Fibroblast of lung (primary cell): ENCODE results near the gene AGBL1. TPM values are rescaled to one million over a fixed set of nuclear protein-coding genes. Genes with fewer than 3 reads are reported as not detected.

Experiments used
- DNase-seq, 2 donors: peaks; one replicate each; pipeline versions ENCODE4 v3.0.0 to v3.0.0-alpha.2; 2010; ENCODE audit warnings: low read depth in 2 of 2
- H2AFZ ChIP-seq: 2 replicates; pipeline ENCODE4 v1.5.1; 2012; ENCODE audit warnings: low read length, control low read depth, inconsistent platforms
- H3K27ac ChIP-seq: 2 replicates; pipeline ENCODE4 v1.5.1; 2011; ENCODE audit warnings: low read length, control low read depth; ENCODE audit not compliant: insufficient read depth
- H3K27me3 ChIP-seq: 2 replicates; pipeline ENCODE4 v1.5.1; 2011; ENCODE audit warnings: mild to moderate bottlenecking, low read length; ENCODE audit not compliant: control insufficient read depth, insufficient read depth
- H3K36me3 ChIP-seq: 2 replicates; pipeline ENCODE4 v1.5.1; 2011; ENCODE audit warnings: low read length; ENCODE audit not compliant: control insufficient read depth, insufficient read depth
- H3K4me1 ChIP-seq: 2 replicates; pipeline ENCODE4 v1.5.1; 2011; ENCODE audit warnings: low read length; ENCODE audit not compliant: control insufficient read depth, insufficient read depth; ENCODE audit errors: extremely low read depth
- H3K4me2 ChIP-seq: 2 replicates; pipeline ENCODE4 v1.5.1; 2011; ENCODE audit warnings: low read length, control low read depth; ENCODE audit not compliant: insufficient read depth; ENCODE audit errors: extremely low read depth
- H3K4me3 ChIP-seq, 4 experiments: fragments of 200-600 bp in 1 of 4; sonication (generic) in 1 of 4; replicated peaks in 1 of 4; 2 replicates each; pipeline ENCODE4 v1.5.1; 2011 to 2016; ENCODE audit warnings: low read length in 4 of 4, low read depth in 3 of 4, mild to moderate bottlenecking in 3 of 4, control low read depth in 2 of 4, inconsistent platforms in 1 of 4, mixed read lengths in 1 of 4; ENCODE audit not compliant: insufficient read depth in 1 of 4; ENCODE audit errors: control extremely low read depth in 1 of 4
- H3K79me2 ChIP-seq: 2 replicates; pipeline ENCODE4 v1.5.1; 2012; ENCODE audit warnings: mild to moderate bottlenecking, low read length, inconsistent platforms; ENCODE audit not compliant: control insufficient read depth, insufficient read depth
- H3K9ac ChIP-seq: 2 replicates; pipeline ENCODE4 v1.5.1; 2011; ENCODE audit warnings: mild to moderate bottlenecking, low read length, control low read depth; ENCODE audit not compliant: insufficient read depth
- H3K9me3 ChIP-seq: 2 replicates; pipeline ENCODE4 v1.5.1; 2012; ENCODE audit warnings: low read depth, low read length; ENCODE audit not compliant: control insufficient read depth, insufficient read depth
- H4K20me1 ChIP-seq: 2 replicates; pipeline ENCODE4 v1.5.1; 2011; ENCODE audit warnings: low read length; ENCODE audit not compliant: control insufficient read depth, insufficient read depth; ENCODE audit errors: extremely low read depth
- EZH2 ChIP-seq: IDR thresholded peaks from 2 replicates; pipeline ENCODE4 v1.5.1; 2012; ENCODE audit warnings: low read length, control low read depth, mild to moderate bottlenecking; ENCODE audit errors: missing control alignments
- polyA plus RNA-seq, 2 donors: library from polyadenylated mRNA; depleted of rRNA in 1 of 2; stranded (reverse) in 1 of 2; unstranded in 1 of 2; fragments of >200 nt; gene quantifications; 2 replicates each; pipeline ENCODE4 v1.2.1, GENCODE V29; 2011 to 2012; ENCODE audit warnings: missing spikeins in 1 of 2
- total RNA-seq: library from RNA; depleted of rRNA; stranded (reverse); fragments of >200 nt; gene quantifications from 2 replicates; pipeline ENCODE4 v1.2.1, GENCODE V29; 2014
- TF ChIP-seq, protein P1 (sequence below), 2 donors: IDR thresholded peaks in 1 of 2; conservative IDR thresholded peaks in 1 of 2; 1 replicate in 1 of 2; 2 replicates in 1 of 2; pipeline ENCODE4 v1.5.1; 2011 to 2012; ENCODE audit warnings: low read length in 2 of 2, control low read depth in 1 of 2, inconsistent platforms in 1 of 2, low read depth in 1 of 2, mild to moderate bottlenecking in 1 of 2

AGBL1 gene
- total and polyA plus RNA-seq, 2 donors (not counting 1 experiment from before 2014, with no cell fraction given), result not detected

DNA sequence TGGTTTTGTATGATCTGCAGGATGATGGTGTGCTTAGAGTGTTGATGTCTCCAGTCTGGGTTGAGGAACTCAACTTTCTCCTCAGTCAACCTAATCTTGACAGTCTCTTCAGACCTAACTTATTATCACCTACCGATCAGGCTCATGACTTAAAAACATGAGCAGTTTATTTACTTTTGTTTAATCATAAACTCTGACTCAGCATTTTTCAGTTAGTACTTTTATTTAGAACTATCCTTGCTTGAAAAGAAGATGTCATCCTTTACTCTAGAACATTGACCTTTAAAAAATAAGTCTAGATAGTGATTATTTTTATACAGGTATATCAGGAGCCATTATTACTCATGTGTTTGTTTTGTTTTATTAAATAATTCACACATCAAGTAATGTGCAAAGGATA lies 414.8 kb downstream of the AGBL1 start:
- Histone ChIP-seq H3K36me3 (no peaks in the 10 kb centered on the region), H3K4me3 (no peak overlapping the region), H2AFZ (no peak overlapping the region), H3K9me3 (no peaks in the 10 kb centered on the region), H4K20me1 (no peaks in the 10 kb centered on the region), H3K27me3 (no peaks in the 10 kb centered on the region), H3K79me2 (no peaks in the 10 kb centered on the region), H3K27ac (no peak overlapping the region), H3K4me2 (no peak overlapping the region), H3K4me1 (no peaks in the 10 kb centered on the region), H3K9ac (no peak overlapping the region)
- TF ChIP-seq, protein P1, sequence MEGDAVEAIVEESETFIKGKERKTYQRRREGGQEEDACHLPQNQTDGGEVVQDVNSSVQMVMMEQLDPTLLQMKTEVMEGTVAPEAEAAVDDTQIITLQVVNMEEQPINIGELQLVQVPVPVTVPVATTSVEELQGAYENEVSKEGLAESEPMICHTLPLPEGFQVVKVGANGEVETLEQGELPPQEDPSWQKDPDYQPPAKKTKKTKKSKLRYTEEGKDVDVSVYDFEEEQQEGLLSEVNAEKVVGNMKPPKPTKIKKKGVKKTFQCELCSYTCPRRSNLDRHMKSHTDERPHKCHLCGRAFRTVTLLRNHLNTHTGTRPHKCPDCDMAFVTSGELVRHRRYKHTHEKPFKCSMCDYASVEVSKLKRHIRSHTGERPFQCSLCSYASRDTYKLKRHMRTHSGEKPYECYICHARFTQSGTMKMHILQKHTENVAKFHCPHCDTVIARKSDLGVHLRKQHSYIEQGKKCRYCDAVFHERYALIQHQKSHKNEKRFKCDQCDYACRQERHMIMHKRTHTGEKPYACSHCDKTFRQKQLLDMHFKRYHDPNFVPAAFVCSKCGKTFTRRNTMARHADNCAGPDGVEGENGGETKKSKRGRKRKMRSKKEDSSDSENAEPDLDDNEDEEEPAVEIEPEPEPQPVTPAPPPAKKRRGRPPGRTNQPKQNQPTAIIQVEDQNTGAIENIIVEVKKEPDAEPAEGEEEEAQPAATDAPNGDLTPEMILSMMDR (conservative IDR thresholded peaks at IDR 0.05 in 1 of 2, IDR thresholded peaks at IDR 0.05 in 1 of 2; ENCODE audit: low read depth in 1 of 2, low read length in 2 of 2), result no peak
- no peak for TF ChIP-seq EZH2
- DNase-seq, result no peak

GRCh38 chr15:86502301-86502700 lies 422.6 kb downstream of the AGBL1 start:
- Histone ChIP-seq H3K4me3 (no peak overlapping the region), H3K27ac (no peak overlapping the region), H2AFZ (no peak overlapping the region), H3K36me3 (no peaks in the 10 kb centered on the region), H3K4me1 (no peaks in the 10 kb centered on the region), H4K20me1 (no peaks in the 10 kb centered on the region), H3K4me2 (no peak overlapping the region), H3K9ac (no peak overlapping the region), H3K9me3 (no peaks in the 10 kb centered on the region), H3K27me3 (no peaks in the 10 kb centered on the region), H3K79me2 (no peaks in the 10 kb centered on the region)
- TF ChIP-seq EZH2, result no peak
- TF ChIP-seq, protein P1 (conservative IDR thresholded peaks at IDR 0.05 in 1 of 2, IDR thresholded peaks at IDR 0.05 in 1 of 2; ENCODE audit: low read depth in 1 of 2, low read length in 2 of 2), result no peak
- no peak for DNase-seq

- H3K4me1 ChIP-seq, result no peaks in the 10 kb centered on the region
- H3K27me3 ChIP-seq, result no peaks in the 10 kb centered on the region
- H3K79me2 ChIP-seq, result no peaks in the 10 kb centered on the region
- H3K9me3 ChIP-seq, result no peaks in the 10 kb centered on the region
- no peak for TF ChIP-seq EZH2
- TF ChIP-seq, protein P1 (conservative IDR thresholded peaks at IDR 0.05 in 1 of 2, IDR thresholded peaks at IDR 0.05 in 1 of 2; ENCODE audit: low read depth in 1 of 2, low read length in 2 of 2), result no peak
- H3K36me3 ChIP-seq, result no peaks in the 10 kb centered on the region
- no peak overlapping the region for H3K4me3 ChIP-seq
- H4K20me1 ChIP-seq, result no peaks in the 10 kb centered on the region
- no peak overlapping the region for H3K4me2 ChIP-seq
- DNase-seq, result no peak
- H3K27ac ChIP-seq, result no peak overlapping the region
- H2AFZ ChIP-seq, result no peak overlapping the region
- H3K9ac ChIP-seq, result no peak overlapping the region
These were observed 426.3 kb downstream of the AGBL1 start for GRCh38 chr15:86505951-86506350.
